GM19395 (cell line): ENCODE results near the gene PRC1.
"Not testable (repeated sequence)": the region's sequence is repeated elsewhere in the genome, so short reads cannot be mapped to it uniquely, and the experiment has no call there.

Source experiments
- ATAC-seq: cut with Tn5 transposase; IDR thresholded peaks from one replicate; pipeline ENCODE4 v1.9.1; 2021; ENCODE audit warnings: mild to moderate bottlenecking, moderate library complexity; ENCODE audit not compliant: unreplicated experiment

The PRC1 gene, protein sequence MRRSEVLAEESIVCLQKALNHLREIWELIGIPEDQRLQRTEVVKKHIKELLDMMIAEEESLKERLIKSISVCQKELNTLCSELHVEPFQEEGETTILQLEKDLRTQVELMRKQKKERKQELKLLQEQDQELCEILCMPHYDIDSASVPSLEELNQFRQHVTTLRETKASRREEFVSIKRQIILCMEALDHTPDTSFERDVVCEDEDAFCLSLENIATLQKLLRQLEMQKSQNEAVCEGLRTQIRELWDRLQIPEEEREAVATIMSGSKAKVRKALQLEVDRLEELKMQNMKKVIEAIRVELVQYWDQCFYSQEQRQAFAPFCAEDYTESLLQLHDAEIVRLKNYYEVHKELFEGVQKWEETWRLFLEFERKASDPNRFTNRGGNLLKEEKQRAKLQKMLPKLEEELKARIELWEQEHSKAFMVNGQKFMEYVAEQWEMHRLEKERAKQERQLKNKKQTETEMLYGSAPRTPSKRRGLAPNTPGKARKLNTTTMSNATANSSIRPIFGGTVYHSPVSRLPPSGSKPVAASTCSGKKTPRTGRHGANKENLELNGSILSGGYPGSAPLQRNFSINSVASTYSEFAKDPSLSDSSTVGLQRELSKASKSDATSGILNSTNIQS

DNA sequence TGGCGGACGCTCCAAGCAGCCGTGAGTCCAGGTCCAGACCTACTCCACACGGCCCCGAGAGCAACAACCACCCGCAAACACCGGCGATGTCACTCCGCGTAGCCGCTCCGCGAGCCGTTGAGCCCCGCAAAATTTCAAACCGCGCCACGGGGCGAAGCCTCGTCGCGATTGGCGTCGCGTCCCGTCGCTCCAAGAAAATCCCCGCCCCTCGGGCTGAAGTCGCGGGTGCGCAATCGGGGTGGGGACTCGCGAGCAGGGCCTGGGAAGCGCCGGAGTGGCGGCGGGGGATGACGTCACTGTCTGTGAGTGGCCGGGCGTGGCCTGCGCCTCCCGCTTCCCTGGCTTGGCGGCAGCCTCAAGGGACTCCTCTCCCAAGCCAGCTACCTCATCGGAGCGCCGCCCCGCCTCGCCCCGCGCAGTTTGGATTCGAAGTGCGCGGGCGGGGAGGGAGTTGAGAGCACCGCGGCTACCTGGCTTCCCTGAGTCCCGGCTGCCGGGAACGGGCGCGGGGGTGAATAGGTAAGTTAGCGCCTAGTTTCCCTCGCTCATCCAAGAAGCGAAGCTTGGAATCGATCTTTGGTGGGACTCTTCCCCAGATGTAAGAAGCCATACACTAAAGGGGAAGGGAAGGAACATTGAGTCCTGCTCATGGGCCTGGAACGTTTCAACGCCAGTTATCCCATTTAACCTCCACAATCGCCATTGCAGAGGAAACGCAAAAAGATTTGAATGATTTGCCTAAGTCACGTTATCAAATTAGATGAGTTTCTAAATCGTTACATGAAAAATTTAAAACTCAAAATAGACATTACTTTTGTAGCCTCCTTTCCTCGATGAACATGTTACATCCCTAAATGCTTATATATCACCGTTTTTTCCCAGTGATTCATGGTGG, at the start of gene PRC1:
Gene PRC1 (minus strand): TSS at position 119 of the 895 bp plus-strand sequence. CDS start 118 bp downstream, at position 1.
- peak; percentile 94 for ATAC-seq

DNA sequence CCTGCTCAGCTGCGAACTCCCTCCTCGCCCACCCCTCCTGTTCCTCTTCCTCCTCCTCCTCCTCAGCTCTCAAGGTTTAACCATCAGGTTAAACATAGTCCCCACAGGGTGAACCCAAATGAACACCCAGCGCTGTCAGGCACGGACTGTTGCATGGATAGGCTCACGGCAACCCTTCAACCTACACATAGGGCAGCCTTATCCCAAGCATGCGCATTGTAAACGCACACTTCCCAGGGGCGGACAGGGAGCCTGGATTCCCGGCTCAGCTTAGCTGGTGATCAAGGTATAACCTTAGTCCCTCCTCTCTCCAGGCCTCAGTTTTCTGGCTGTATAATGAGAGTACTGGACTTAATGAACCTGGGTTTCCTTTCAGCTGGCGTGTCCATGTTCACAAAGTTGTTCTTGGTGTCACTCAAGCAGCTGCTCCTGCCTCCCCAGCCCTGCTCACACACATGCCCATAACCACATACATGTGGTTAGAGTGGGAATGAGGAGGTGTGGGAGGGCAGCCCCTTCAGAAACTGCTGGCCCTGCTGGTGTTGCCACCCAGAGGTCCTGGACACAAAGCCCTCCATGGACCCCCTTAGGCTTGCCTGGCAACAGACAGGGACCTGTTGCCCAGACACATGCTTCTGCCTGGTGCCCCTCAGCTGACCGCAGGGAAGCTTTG, 49.0 kb upstream of the PRC1 start:
- ATAC-seq = no peak

DNA sequence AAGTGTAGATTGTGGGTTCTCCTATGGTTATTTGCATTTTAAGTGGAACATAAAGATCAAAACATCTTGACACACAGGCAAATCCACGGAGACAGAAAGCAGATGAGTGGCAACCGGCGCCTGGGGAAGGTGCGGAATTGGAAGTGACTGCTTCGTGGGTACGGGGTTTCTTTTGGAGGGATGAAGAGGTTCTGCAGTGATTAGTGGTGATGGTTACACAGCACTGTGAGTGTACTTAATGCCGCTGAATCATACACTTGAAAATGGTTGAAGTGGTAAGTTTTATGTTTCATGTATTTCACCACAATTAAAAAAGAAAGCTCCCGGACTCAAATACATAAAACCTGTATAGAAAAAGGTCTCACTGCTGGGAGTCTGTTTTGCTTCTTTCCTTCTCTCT, 46.5 kb upstream of the PRC1 start:
- no peak for ATAC-seq

DNA sequence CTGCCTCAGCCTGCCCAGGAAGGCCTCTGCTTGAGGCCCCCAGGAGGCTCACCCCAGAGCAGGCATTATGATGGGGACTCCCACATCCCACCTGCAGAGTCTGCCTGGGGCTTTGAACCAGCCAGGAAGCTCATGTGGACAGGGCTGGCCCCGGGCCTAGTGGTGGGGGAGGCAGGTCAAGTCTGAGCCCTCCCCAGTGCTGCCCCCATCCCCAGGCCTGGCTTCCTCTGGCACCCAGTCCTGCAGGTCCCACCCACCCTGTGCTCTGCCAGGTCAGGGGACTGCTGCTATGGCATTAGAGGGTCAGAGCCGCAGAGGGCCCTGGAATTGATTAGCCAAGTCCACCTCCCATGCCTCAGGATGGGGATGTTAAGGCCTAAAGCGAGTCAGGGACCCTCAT, 45.7 kb upstream of the PRC1 start:
- ATAC-seq = no peak

DNA sequence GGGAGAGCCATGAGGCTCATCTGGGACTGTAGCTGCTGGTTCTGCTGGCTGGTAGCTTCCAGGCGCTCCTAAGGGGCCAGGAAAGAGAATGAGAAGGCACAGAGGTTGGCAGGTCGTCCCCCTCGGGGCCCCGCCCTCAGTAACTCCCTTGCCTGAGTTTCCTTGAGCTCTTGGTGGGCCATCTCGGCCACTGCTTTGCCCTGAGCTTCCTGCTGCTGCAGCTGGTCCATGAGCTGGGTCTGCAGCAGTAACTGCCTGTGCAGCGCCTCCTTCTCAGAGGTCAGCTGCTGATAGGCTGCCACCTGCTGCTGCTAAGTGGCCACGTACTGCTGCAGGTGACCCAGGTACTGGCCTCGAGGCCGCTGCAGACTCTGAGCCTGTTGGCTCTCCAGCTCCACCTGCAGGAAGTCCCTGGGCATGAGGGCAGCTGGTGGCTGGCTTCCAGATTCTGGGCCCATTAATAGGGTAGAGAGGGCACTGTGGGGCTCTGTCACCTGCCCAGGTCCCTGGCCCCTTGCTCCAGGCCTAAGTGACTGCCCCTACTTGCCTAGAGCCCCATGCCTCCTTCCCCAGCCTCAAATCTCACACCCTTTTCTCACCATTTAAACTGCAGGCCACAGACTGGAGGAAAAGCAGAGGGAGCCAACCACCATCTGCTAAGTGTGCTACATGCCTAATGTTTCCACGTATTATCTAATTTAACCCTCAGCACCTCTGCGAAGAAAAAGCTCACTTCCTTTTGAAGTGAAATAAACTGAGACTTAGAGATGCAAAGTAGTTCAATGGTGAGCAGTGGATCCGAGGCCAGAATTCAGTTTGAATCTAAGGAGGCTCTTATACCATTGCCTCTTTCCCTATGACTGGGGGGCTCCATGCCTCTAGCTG, 38.8 kb upstream of the PRC1 start:
- no peak for ATAC-seq

DNA sequence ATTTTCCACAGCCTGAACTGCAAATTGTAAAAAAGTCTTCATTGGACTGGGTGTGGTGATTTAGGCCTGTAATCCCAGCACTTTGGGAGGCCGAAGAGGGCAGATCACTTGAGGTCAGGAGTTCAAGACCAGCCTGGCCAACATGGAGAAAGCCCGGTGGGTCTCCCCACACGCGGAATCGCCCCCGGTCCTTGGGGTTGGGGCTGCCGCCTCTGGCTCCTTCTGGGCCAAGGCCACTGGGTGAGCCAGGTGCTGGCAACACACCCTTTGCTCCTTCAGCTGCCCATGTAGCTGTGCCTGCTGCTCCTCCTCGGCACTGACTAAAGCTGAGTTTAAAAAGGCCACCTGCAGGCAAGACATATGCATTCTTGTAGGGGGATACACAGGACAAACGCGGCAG, 37.5 kb upstream of the PRC1 start:
- ATAC-seq = no peak

DNA sequence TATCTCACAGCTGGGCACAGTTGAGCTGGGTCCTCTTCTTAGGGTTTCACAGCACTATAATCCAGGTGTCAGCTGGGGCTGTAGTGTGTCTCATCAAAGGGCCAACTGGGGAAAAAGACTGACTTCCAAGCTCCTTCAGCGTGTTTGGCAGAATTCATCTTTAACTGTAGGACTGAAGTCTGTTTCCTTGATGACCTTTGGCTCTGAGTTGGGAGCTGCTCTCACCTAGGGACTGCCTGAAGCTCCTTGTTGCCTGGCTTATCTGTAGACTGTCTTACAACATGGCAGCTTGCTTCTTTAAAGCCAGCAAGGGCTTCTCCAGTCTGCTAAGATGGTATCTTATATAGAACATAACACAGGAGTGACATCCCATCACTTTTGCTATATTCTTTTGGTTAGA, 33.3 kb upstream of the PRC1 start:
- no peak for ATAC-seq

DNA sequence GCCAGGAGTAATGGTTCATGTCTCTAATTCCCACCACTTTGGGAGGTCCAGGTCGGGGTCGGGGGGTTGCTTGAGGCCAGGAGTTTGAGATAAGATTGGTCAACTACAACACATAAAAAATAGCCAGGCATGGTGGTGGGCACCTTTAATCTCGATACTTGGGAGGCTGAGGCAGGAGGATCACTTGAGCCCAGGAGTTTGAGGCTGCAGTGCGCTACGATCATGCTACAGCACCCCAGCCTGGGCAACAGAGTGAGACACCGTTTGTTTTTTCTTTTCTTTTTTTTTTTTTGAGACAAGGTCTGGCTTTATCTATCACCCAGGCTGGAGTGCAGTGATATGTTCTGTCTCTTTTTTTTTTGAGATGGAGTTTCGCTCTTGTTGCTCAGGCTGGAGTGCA, 29.4 kb upstream of the PRC1 start:
- no peak for ATAC-seq

DNA sequence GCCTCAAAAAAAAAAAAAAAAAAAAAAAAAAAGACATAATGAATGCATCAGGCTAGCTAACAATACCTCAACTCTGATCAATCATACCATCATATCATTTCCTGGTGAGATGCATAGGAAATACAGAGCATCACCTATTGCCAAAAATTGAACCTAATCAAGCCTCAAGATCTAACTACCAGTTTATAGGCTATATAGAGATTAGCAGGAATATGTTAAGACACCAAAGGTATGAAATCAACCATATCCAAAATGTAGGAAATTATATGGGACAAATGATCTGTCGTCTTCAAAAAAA, 28.4 kb upstream of the PRC1 start:
- ATAC-seq = peak; percentile 35

DNA sequence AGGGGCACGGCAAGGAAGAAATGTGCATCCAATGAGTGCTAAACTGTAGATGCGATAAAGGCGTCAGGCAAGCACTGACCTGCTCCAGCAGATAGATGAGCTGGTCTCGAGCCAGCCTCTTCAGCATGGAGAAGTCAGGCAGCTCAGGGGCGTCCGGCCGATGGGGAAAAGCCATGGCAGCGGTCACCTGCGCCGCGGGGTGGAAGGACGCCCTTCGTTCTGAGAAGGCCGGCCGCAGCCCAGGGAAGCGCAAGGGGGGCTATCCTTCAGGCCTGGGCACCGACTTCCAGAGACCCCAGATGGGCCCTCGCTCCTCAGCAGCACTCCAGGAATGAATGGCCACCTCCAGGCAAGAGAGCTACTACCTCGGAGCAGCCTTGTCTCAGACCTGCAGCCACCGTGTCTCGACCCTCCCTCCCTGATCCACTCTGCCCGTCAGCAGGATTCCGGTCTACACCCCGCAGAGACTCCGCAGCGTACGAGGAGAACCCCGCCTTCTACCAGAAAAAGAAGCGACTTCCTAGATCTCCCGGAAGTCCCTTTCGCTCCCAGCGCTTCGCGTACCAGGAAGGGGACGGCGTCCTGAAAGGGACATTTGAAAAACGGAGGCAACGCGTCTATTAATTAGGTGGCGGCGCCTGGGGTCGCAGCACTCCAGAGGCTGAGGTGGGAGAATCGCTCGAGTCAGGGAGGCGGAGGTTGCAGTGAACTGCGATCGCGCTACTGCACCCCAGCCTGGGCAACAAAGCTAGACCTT, 27.9 kb upstream of the PRC1 start, which contains the start of gene VPS33B:
Gene VPS33B (minus strand): TSS at position 520 of the 757 bp plus-strand sequence. CDS start 345 bp downstream, at position 175.
- peak; percentile 74 for ATAC-seq

DNA sequence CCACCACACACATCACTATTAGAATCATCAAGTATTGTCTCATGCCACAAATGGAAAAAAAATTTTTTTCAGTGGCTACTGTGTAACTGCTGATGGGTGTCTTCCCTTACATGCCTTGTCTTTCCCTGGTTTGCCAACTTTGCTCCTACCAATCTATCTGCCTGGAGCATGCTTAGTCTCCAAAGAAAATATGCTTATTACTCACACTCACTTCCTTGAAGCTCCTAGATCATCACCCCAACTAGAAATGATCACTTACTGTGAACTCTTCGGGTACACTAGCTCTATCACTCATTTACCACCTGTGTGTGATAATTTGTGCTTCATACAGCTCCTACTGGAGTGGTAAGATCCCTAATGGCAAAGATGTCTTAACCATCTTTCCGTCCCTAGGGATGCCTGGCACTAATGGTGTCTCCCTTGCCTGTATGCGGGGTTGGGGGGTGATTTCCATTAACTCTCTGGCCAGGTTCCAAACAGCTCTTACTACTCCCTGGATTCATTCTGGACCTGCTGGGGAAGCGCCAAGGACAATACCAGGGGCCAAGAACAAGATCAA, 27.3 kb upstream of the PRC1 start:
- peak; percentile 2 for ATAC-seq

DNA sequence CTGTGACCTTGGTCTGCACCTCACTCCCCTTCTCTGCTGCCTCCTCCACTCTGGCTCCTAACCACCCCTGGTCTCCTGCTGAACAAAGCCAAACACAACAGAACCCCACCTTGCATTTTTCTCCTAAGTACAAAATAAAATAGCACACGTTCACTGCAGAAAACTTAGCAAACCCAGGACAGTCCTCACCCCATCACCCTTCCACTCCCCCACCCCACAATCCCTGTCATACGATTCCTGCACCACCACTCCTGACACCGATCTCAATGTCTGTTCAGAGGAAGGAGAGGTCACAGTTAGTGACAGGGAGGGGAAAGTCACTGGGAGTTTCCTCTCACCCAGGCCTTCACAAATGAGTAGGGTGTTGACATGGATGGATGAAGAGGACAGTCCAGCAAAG, 23.8 kb upstream of the PRC1 start:
- no peak for ATAC-seq

DNA sequence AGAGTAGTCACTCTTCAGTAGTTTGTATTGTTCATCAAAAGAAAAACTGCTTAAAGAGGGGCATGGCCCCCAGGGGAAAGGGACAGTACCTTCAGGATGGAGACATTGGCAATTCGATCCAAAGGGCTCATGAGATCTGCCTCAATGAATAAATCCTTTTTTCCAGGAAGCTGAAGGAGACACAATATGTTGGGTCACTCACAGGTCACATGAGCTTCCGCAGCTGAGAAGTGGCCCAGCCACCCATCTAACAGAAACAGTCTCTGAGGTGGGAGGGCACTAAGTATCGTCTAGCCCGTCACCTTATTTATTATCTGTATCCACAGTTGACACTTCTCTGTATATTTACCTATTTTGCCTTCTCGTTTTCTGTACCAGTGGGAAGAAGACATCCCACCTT, 23.4 kb upstream of the PRC1 start:
- no peak for ATAC-seq

DNA sequence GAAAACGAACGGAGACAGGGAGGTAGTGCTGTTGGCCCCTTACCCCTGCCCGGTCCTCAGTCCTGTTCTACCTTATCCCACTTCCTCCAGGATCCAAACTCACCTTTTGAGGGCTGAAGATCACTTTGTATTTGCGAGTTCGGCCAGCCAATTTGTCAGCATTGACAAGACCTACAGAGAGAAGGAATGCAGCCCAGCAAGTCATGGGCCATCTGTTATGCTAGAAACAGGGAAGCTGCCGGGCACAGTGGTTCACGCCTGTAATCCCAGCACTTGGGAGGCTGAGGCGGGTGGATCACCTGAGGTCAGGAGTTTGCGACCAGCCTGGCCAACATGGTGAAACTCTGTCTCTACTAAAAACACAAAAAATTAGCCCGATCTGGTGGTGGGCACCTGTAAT, 19.4 kb upstream of the PRC1 start:
- not testable (repeated sequence) for ATAC-seq

DNA sequence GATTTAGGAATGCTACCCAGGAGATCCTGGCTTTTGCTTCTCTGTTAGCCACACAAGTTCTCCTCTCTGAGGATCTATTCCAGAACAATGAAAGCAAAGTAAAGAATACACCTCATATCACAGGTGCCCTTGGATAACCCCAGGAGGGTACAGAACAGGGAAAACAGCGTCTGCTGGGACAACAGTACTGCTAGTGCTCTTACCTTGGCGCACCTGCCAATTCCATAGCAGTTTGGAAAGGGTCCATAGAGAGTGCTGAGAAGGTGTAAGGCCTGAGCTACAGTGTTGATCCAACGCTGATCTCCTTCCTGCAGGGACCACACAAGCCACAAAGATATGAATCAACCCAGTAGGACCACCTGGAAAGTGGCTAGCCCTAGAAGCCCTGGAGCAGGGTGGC, 12.9 kb upstream of the PRC1 start:
- ATAC-seq = no peak

DNA sequence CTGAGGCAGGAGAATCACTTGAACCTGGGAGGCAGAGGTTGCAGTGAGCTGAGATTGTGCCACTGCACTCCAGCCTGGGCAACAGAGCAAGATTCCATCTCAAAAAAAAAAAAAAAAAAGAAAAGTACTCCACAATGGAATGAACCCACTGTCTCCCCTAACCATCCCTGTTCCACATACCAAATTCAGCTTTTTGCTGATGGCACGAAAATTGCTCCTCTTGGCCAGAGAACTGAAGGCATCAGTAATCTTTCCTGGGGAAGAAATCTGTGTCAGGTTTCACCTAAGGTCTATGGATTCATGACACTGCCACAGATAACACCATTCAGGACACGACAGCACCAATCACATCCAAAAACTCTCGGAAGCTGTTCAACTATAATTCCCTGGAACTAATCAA, 6.9 kb upstream of the PRC1 start:
- ATAC-seq = no peak

DNA sequence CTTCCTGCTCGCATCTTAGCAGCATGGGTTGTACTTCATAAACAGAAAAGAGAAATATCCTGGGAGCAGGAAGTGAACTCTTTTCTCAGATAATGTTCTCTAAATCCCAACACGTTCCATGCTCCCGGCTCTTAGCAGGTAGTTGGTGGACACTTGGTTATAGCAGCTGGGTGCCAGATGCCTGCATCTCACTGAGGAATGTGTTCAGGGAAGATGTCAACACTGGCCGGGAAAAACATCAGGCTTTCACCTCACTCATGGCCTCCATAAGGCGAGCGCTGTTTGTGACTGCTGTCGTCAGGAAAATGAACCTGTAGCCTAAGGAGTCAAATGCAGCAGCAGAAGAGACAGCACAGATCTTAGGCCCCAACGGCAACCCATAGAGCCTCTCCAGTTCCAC, 4.4 kb upstream of the PRC1 start:
- no peak for ATAC-seq

DNA sequence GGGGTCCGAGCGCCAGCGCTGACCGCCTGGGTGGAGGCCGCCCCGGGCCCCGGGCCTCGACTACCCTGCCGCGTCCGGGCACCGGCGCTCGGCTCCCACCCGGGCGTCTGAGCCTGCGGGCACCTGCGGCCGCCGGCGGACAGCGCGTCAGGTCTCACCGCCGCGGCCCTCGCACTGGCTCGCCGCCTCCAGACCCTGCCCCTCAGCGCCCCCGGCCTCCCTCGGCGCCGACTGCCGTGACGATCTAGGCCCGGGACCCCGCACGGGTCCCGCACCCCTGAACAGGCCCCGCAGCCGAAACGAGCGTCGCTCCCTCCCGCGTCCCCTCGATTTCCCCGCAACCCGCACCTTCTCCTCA, 297 bp downstream of the PRC1 start:
- ATAC-seq = peak; percentile 20

DNA sequence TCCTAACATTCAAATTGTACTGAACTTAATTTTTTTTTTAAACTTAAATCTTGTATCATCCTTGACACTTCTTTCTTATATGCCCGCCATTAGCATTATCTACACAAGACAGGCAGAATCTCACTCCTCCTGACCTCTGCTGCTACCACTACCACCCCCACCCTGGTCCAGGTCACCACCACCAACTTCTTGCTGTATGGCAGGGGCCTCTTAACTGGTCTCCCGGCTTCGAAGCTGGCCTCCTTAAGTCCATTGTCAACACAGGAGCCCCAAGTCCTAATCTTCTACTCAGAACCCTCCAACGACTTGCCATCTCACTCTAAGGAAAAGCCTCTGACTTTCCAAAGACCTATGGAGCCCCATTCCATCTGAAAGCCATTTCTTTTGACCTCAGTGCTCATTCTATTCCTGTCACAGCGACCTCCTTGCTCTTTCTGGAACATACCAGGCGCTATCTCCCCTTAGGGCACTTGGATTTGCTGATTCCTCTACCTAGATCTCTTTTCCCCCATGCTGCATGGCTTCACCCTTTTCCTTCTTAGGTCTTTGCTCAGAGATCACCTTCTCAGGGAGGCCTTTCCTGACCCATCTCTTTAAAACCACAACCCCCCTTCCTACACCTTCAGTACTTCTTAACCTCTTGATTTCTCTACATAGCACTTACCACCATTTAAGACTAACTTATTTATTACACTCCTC, 2.6 kb downstream of the PRC1 start:
- ATAC-seq = no peak
